GM21529 (cell line): ENCODE measurements around the gene PTGDS.
"Not testable (repeated sequence)": the region's sequence is repeated elsewhere in the genome, so short reads cannot be mapped to it uniquely, and the experiment has no call there.

ENCODE experiments used
- ATAC-seq: cut with Tn5 transposase; IDR thresholded peaks from one replicate; pipeline ENCODE4 v1.9.1; 2021; ENCODE audit not compliant: unreplicated experiment

The PTGDS gene

GRCh38 chr9:136985853-136986252 is 8.5 kb downstream of the PTGDS start:
- ATAC-seq = no peak

- ATAC-seq = no peak
Observed at GRCh38 chr9:136988872-136989271, 11.6 kb downstream of the PTGDS start.

DNA sequence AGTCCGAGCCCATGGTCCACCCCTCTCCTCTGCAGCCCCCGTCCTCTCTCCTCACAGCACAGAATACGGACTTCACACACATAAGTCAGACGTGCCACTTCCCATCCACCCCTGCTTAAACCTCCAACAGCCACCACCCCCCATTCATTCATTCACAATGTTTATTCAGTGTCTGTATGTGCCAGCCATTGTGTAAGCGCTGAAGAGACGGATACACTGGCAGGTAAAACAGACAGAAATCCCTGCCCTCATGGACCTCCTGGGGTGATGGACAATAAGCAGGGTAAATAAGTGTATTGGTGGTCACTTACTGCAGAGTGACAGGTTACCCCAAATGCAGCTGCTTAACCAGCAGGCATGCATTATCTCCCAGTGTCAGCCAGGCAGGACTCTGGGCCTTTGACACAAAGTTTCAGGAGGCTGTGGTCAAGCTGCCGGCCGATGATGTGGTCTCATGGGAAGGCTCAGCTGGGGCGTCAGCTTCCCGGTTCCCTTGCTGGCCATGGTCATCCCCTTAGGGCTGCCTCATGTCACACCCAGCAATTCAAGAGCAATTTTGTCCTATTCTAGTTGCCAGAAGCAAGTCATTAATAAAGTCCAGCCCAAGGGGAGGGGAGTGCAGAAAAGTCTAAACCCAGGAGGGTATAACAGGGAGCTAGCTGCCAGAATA is 13.1 kb downstream of the PTGDS start:
- no peak for ATAC-seq

DNA sequence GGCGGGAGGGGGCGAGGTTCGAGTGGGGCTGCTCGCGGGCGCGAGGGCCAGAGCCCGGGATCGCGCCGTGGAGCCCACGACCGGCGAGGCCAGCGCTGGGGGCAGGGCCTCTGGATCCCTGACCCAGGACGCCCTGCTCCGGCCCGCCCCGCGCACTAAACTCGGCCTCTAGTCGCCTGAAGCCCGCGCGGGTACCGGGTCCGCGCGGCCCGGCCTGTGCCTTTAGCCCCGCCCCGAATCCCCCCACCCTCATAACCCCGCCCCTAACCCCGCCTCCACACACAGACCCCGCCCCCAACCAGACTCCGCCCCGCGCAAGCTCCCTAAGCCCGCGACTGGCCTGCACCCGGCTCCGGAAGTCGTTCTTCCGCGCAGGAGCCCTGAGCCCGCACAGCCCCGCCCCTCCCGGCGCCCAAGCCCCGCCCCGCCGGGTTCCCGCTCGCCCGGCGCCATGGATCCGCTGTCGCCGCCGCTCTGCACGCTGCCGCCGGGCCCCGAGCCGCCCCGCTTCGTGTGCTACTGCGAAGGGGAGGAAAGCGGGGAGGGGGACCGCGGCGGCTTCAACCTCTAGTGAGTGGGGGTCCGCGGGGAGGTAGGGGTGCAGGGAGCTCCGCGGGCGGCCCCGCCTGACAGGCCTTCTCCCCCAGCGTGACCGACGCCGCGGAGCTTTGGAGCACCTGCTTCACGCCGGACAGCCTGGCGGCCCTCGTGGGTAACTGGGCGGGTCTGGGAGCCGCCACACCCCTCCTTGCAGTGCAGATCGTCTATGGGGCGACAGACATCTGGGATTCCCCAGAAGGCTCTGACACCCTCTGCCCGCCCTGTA is 14.9 kb downstream of the PTGDS start, which contains the start of gene PAXX:
PAXX (plus strand) TSS at position 430 of the 826 bp plus-strand sequence; CDS start at position 452, 22 bp downstream.
- ATAC-seq = peak; percentile 87

- no peak for ATAC-seq
Observed at GRCh38 chr9:136992819-136993369, 15.6 kb downstream of the PTGDS start.

DNA sequence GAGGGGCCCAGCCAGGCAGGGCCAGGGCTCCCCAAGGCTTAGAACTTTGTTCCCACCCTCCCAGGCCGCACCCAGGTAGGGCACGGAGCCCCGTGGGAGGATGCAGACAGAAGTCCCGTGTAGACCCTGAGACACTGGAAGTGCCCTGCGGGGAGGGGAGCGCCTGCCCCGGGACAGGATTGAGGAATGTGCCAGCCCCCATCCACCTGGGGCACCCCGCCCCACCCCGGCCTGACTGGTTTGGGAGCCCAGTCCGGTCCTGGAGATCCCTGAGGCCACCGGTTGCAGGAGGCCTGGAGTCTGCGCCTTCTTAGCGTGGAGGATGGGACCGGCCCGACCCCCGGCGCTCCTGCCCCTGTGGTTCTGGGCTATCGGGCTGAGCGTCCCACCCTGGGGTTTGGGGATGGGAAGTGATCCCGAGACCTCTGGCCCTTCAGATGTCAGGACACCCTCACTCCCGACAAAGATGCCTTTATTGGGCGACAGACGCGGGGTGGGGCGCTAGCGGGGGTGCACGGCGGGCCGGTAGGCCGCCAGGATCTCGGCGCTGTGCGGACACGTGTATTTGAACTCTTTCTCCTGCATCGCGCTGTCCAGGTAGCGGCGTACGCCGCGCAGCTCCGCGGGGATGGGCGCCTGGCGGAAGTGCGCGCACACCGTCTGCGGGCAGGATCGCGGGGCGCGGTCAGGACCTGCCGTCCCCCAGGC is 17.0 kb downstream of the PTGDS start:
- no peak for ATAC-seq

DNA sequence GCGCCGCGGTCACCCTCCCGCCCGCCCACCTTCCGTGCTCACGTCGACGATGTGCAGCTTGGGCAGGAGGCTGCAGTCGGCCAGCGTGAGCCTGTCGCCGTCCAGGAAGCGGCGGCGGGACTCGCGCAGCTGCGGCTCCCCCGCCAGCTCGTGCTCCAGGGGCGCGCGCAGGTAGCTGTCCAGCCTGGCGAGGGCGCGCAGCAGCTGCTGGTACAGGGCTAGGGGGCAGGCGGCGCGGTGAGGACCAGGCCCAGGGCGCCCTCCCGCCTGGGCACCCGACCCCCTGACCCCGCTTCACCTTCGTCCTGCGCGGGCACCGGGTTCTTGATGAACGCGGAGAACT is 17.6 kb downstream of the PTGDS start:
- no peak for ATAC-seq

DNA sequence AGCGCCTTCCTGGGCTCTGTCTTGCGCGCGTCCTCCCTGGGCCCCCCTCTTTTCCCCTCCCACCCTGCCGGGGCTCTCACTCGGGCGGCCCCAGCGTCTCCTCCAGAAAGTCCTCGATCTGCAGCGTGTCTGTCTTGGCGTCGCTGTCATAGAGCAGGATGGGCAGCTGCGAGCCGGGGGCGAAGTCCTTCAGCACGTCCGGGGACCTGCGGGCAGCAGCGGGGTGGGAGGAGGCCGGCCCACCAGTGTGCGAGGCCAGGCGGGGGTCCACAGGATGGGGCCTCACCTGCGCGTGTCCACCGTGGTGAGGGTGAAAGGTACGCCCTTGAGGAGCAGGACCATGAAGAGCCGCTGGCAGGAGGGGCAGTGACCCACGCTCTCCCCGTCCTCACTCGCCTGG is 18.1 kb downstream of the PTGDS start:
- ATAC-seq = no peak

- no peak for ATAC-seq
Observed at GRCh38 chr9:136995772-136996311, 18.5 kb downstream of the PTGDS start.

- no peak for ATAC-seq
Observed at GRCh38 chr9:136996361-136997292, 19.3 kb downstream of the PTGDS start, which contains the start of gene CLIC3. Gene CLIC3, minus strand, starts transcription at chr9:136996568. Its CDS starts 25 bp downstream, at chr9:136996543.

- no peak for ATAC-seq
Observed at GRCh38 chr9:136997371-136997770, 20.1 kb downstream of the PTGDS start.

GRCh38 chr9:136997830-136998234 is 20.5 kb downstream of the PTGDS start:
- ATAC-seq = no peak

GRCh38 chr9:137000177-137000930 is 23.1 kb downstream of the PTGDS start:
- ATAC-seq = peak; percentile 76

DNA sequence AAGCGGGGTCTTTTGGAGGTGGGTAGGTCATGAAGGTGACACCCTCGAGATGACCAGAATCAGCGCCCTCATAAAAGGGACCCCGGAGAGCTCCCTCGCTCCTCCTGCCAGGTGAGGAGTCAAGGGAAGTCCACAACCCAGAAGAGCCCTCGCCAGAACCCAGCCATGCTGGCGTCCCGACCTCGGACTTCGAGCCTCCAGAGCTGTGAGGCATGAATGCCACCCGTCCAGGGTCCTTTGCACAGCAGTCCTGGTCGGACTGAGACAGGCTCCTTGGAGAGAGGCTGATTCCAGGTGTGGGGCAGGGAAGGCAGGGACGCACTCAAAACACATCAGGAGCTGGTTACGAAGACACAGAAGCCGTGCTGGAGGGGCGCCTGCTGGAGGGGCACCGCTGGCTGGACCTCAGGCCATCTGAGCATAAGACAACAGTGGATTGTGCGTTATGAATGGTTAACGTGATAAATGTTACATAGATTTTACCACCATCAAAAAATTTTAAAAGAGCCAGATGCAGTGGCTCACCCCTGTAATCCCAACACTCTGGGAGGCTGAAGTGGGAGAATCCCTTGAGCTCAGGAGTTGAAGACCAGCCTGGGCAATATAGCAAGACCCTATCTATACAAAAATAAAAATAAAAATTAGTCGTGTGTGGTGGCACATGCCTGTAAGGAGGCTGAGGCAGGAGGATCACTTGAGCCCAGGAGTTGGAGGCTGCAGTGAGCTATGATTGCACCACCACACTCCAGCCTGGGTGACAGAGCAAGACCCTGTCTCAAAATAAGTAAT is 24.7 kb downstream of the PTGDS start:
- no peak for ATAC-seq

DNA sequence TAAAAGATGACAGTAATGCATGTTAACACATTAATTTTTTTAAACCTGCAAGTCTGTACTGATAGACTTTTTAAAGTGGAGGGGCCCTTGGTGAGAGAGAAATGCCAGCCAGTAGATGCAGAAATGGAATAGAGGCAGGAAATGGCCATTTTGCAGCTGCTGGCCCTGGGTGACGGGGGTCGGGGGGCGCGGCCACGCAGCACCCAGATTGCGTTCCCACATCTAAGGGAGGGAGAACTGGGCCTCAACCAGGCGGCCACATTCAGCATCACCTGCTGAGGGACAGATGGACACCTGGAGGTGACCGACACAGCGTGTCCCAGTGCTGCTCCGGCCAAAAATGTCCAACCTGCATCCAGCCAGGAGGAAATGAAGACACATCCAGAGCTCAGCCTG is 25.3 kb downstream of the PTGDS start:
- no peak for ATAC-seq

- ATAC-seq = not testable (repeated sequence)
Observed at GRCh38 chr9:137004285-137004684, 27.0 kb downstream of the PTGDS start.

DNA sequence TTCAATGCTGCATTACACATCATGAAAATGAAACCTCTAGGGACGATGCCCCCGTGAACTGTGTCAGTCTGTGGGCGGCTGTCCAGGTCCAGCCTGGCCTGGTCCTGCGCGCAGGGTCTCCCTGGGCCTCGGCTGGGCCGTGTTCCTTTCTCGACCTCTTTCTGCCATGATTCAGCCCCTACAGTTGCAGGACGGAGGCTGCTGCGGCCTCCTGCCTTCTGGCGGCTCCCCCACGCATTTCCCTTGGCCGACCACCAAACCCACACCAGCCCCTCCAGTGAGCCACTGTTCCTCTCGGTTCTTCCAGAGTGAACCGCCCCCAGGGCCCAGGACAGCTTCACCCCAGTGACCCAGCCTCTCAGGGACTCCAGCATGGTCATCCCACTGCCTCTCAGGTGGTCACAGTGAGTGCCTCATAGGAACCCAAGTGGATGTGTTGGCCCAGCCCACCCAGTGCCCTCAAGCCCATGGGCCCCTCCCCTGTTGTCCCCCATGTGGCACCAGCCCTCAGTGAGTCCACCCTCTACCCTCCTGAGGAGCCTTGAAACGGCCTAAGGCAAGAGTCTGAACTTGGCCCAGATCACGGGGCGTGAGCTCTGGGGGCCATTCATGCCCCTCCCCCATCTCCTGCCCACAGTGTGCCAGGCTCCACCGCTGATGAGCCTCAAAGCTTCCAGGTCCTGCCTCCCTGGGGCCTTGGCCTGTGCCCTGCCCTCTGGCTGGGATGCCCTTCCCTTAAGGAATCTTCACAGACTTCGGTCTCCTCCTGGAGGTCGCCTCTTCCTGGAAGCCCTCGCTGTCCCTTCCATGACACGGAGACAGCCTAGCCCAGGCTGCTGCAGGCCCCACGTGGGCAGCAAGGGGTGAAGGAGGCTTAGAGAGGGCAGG is 29.1 kb downstream of the PTGDS start:
- ATAC-seq = no peak
